Vagina (tissue), 2 donors: ENCODE measurements around the gene RSPH1.

ENCODE experiments used
- CTCF ChIP-seq, 3 experiments: fragments of 450-650 bp in 2 of 3; fragments of 200-600 bp in 1 of 3; sonication (generic) in 1 of 3; IDR thresholded peaks; one replicate each; pipeline ENCODE4 v1.5.1; 2017 to 2019; ENCODE audit warnings: antibody characterized with exemption in 3 of 3, mild to moderate bottlenecking in 2 of 3, moderate library complexity in 2 of 3
- POLR2A ChIP-seq, 2 donors: fragments of 450-650 bp; IDR thresholded peaks; one replicate each; pipeline ENCODE4 v1.6.1; 2017; ENCODE audit warnings: antibody characterized with exemption in 2 of 2, mild to moderate bottlenecking in 2 of 2, moderate library complexity in 2 of 2
- POLR2AphosphoS5 ChIP-seq, 2 donors: sonication (generic); formaldehyde crosslinking; IDR thresholded peaks; one replicate each; pipeline ENCODE4 v1.9.0; 2017; ENCODE audit warnings: antibody characterized with exemption in 2 of 2, mild to moderate bottlenecking in 2 of 2, low read depth in 1 of 2; ENCODE audit not compliant: insufficient read depth in 1 of 2

- no peak for TF ChIP-seq CTCF (IDR thresholded peaks at IDR 0.05)
- no peak for TF ChIP-seq POLR2AphosphoS5 (IDR thresholded peaks at IDR 0.05; ENCODE audit: insufficient read depth in 1 of 2, low read depth in 1 of 2)
- TF ChIP-seq POLR2A (IDR thresholded peaks at IDR 0.05), result no peak
Observed at GRCh38 chr21:42443181-42443785, 52.7 kb downstream of the RSPH1 start.
